NCI-H128 (cell line): ENCODE data around the gene CCDC88B.

Experiments
- DNase-seq: peaks from one replicate; lab custom pipeline; 2025; ENCODE audit not compliant: unreplicated experiment; lab: John Stamatoyannopoulos, UW

CCDC88B gene

DNA sequence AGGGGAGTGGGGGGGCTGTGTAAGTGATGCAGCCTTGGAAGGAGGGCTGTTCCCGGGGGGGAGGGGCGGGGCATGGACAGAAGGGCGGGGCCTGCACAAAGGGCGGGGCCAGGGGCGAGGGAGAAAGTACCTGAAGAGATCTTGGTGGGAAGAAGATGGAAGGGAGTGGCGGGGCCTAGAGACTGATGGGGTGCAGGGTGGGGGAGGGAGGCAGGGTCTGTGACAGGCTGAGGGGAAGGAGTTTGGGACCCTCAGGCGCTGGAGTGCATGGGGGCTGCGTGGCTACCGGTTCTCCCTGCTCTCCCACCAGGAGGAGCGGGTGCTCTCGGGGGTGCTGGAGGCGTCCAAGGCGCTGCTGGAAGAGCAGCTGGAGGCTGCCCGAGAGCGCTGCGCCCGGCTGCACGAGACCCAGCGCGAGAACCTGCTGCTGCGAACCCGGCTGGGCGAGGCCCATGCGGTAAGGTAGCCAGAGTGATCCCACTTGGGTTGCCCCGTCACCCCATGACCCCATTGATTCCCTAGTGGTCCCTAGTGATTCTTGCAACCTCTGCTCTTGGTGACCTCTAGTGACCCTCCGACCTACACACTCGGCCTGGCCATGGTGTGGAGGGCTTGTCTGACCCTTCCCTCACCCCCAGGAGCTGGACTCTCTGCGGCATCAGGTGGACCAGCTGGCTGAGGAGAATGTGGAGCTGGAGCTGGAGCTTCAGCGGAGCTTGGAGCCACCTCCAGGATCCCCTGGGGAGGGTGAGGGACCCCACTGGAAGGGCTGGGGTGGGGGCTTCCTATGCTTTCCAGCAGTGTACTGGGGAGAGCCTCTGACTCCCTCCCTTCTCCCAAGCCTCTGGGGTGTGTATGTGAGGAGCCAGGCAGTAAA lies 3.1 kb downstream of the CCDC88B start:
- no peak for DNase-seq

DNA sequence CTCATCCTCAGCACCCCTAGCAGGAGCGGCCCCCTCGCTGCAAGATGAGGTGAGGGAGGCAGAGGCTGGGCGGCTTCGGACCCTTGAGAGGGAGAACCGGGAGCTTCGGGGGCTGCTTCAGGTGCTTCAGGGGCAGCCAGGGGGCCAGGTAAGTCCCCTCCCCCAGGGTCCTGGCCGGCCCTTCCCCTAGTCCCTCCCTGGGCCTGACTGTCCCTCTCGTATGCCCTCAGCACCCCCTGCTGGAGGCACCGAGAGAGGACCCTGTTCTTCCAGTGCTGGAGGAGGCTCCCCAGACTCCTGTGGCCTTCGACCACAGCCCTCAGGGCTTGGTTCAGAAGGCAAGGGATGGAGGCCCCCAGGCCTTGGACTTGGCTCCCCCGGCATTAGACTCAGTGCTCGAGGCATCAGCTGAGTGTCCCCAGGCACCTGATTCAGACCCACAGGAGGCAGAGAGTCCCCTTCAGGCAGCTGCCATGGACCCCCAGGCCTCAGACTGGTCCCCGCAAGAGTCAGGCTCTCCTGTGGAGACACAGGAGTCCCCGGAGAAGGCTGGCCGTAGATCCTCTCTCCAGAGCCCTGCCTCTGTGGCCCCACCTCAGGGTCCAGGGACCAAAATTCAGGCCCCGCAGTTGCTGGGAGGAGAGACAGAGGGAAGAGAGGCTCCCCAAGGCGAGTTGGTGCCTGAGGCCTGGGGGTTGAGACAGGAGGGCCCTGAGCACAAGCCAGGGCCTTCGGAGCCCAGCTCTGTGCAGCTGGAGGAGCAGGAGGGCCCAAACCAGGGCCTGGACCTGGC lies 4.0 kb downstream of the CCDC88B start:
- DNase-seq: no peak

DNA sequence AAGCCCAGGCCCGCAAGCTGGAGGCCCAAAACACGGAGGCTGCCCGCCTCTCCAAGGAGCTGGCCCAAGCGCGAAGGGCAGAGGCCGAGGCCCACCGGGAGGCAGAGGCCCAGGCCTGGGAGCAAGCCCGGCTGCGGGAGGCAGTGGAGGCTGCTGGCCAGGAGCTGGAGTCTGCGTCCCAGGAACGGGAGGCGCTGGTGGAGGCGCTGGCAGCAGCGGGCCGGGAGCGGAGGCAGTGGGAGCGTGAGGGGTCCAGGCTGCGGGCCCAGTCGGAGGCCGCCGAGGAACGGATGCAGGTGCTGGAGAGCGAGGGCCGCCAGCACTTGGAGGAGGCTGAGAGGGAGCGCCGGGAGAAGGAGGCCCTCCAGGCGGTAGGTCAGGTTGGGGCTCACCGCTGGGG lies 4.8 kb downstream of the CCDC88B start:
- DNase-seq: no peak

DNA sequence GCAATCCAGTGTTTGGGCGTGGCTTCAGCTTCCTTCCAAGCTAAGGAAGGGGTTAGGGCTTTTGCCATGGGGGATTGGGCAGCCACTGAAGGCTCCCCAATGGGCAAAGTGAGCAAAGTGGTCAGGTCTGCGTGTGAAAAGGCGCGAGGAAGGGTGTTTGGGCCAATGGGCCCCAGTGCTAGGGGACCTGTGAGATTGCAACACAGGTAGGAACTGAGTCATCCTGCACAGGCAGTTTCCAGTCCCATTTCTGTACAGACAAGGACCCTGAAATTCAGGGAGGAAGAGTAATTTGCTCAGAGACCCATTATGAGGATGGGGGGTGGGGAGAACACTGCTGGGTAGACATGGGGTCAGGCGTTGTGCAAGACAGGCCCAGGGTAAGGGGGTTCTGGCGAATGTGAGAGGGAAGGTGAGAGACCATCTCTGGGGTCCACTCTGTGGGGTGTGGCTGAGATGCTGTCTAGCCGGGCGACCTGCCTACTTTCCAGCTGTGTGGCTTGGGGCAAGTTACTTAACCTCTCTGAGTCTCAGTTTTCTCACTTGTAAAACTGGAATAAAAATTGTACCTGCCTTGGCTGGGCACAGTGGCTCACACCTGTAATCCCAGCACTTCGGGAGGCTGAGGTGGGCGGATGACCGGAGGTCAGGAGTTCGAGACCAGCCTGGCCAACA lies 7.3 kb downstream of the CCDC88B start:
- no peak for DNase-seq

DNA sequence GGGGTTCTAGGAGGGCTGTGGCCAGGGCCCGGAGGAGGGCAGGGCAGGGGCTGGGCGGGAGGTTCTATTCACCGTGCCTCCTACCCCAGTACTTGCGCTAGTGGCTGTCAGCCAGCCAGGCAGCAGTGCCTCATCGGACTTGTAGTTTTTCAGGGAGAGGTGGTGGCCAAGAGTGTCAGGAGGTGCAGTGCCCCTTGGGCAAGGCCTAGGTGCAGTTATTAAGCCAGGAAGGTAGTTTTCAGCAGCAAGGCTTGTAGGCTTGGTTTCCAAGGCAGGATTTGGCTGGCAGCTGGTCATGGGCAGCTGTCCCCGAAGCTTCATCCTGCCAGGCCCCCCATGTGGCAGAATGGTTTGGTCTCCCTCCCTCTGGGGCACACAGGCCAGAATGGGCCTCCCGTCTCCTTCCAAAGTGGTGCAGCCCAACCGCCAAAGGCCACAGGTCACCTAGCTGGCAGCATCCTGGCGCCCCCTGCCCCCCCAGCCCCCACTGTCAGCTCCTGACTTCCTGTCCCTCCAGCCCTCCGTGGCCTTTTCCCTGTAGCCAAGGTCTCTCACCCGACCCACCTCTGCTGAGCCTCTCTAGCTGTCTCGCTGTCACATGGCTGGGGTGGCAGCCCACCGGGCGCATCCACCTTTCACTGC lies 8.5 kb downstream of the CCDC88B start:
- no peak for DNase-seq

DNA sequence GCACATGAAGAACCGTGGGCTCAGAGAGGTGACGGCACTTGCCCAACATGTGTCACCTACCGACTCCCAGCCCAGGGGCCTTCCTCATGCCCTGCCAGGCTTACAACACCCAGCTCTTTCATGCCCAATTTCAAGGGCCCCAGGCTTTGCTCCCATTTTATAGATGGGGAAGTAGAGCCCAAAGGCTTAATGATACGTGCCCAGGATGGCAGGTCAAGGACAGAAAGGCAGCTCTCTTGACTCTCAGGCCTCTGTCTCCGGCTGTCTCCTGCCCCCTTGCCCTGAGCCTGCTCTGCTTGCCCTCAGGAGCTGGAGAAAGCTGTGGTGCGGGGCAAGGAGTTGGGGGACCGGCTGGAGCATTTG lies 9.0 kb downstream of the CCDC88B start:
- DNase-seq: no peak

DNA sequence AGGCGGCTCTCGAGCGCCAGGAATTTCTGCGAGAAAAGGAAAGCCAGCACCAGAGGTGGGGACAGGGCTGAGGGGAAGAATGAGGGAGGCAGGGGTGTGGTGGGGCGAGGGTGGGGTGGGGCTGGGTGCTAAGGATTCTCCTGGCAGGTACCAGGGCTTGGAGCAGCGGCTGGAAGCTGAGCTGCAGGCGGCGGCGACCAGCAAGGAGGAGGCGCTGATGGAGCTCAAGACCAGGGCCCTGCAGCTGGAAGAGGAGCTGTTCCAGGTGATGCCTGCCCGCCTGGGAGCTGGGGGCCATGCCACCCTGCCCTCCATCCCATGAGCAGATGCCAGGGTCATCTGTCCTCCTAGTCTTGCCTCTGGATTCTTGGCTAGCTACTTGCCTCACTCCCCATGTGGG lies 9.4 kb downstream of the CCDC88B start:
- no peak for DNase-seq

DNA sequence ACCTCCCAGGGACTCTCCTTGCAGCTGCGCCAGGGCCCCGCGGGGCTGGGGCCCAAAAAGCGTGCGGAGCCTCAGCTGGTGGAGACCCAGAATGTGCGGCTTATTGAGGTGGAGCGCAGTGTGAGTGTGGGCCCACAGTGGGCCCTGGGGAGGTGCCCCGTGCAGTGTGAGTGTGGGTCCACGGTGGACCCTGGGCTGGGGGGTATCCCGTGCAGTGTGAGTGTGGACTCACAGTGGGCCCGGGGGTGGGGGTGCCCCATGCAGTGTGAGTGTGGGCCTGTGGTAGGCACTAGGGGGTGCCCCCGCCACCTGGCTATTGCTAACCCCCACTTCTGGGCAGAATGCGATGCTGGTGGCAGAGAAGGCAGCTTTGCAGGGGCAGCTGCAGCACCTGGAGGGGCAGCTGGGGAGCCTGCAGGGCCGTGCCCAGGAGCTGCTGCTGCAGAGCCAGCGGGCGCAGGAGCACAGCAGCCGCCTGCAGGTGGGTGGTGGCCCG lies 11.2 kb downstream of the CCDC88B start:
- DNase-seq: no peak

DNA sequence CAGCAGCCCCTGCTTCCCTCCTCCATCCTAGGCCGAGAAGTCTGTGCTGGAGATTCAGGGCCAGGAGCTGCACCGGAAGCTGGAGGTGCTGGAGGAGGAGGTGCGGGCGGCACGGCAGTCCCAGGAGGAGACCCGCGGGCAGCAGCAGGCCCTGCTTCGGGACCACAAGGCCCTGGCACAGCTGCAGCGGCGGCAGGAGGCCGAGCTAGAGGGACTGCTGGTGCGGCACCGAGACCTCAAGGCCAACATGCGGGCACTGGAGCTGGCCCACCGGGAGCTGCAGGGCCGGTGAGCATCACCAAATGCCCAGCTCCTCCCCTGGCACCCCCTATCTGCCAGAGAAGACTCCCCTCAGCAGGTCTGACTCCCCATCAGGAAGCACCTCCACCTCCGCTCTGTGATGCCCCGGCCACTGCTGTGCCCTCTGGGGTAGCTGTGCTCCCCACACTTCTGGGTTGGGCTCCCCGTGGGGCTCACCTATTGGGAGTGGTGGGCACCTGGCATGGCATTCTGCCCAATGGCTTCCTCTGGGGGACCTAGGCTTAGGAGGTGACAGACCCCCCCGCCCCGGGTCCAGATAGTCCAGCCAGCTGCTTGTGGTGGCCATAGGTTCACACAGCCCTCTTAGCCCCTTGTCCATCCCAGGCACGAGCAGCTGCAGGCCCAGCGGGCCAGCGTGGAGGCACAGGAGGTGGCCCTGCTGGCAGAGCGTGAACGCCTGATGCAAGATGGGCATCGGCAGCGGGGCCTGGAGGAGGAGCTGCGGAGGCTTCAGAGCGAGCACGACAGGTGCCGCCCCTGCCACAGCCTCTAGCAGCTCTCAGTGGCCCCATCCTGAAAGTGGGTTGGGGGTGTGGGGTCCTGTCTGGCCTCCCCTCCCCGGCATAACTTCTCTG lies 12.3 kb downstream of the CCDC88B start:
- DNase-seq: no peak

DNA sequence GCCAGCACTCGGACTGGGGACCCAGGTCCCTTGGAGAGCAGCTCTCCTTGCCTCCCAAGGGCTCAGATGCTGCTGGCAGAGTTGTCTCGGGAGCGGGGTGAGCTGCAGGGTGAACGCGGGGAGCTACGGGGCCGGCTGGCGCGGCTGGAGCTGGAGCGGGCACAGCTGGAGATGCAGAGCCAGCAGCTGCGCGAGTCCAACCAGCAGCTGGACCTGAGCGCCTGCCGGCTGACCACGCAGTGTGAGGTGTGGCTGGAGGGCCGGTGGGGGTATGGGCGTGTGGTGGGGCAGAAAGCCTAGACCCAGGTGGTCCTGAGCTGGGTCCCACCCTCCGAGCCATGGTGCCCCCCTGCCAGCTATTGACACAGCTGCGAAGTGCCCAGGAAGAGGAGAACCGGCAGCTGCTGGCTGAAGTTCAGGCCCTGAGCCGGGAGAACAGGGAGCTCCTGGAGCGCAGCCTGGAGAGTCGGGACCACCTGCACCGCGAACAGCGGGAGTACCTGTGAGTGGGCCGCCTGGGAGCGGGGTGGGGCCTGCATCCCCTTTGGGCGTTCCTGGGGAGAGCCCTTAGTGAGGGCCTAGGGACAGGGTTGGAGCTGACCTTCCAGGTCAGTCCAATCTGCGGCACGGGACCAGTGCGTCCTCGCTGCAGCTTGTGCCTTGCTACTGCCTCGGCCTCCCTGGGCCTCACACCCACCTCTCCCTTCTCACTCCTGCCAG lies 13.2 kb downstream of the CCDC88B start:
- DNase-seq: no peak

DNA sequence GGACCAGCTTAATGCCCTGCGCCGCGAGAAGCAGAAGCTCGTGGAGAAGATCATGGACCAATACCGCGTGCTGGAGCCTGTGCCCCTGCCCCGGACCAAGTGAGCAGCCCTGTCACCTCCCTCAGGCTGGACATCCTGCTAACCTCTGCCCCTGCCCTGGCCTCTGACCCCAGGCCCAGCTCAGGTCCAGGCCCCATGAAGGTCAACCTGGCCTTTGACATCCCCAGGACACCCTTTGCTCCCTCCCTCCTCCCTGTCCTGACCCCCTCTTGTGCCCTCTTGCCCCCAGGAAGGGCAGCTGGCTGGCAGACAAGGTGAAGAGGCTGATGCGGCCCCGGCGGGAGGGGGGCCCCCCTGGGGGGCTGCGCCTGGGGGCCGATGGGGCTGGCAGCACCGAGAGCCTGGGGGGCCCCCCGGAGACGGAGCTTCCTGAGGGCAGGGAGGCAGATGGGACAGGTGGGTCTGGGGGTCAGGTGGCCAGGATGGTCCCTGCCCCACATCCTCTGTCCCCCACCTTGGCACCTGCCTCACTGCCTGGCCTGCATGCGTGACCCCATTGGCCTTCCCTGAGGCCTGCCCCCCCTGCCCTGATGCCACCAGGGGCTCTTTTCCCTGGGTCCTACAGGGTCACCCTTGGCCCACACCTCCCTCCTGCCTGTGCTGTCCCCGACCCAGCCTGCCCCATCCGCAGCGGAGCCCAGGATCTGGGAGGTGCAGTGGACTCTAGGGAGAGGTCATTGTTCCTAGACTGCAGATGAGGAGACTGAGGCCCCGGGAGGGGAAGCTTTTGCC lies 13.9 kb downstream of the CCDC88B start:
- DNase-seq: no peak

DNA sequence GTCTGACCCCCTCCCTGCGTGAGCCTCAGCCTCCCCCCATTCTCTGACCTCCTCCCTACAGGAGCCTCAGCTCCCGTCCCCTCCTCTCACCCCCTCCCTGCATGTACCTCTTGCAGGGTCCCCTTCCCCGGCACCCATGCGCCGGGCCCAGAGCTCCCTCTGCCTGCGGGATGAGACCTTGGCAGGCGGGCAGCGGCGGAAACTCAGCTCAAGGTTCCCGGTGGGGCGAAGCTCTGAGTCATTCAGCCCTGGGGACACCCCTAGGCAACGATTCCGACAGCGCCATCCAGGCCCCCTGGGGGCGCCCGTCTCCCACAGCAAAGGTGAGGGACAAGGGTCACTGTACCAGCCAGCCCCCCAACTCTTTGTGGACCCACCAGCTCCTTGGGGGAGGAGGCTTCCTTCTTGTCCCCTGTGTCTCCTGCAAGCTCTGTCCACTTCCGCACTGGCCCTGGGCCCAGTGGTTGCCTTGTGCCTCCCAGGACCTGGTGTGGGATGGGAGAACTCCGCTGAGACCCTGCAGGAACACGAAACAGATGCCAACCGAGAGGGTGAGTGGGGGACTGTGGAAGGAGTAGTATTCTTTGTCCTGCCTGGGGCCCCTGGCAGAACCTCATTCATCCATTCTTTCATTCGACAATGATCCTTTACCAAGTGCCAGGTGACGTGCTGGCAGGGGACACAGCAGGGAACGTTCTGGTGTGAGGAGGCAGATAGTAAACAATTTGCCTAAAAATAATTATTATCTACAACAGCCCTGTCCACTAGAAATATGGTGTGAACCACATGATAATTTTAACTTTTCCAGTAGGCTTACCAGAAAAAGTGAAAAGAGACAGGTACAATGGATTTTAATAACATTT lies 15.3 kb downstream of the CCDC88B start:
- peak; percentile 44 for DNase-seq

DNA sequence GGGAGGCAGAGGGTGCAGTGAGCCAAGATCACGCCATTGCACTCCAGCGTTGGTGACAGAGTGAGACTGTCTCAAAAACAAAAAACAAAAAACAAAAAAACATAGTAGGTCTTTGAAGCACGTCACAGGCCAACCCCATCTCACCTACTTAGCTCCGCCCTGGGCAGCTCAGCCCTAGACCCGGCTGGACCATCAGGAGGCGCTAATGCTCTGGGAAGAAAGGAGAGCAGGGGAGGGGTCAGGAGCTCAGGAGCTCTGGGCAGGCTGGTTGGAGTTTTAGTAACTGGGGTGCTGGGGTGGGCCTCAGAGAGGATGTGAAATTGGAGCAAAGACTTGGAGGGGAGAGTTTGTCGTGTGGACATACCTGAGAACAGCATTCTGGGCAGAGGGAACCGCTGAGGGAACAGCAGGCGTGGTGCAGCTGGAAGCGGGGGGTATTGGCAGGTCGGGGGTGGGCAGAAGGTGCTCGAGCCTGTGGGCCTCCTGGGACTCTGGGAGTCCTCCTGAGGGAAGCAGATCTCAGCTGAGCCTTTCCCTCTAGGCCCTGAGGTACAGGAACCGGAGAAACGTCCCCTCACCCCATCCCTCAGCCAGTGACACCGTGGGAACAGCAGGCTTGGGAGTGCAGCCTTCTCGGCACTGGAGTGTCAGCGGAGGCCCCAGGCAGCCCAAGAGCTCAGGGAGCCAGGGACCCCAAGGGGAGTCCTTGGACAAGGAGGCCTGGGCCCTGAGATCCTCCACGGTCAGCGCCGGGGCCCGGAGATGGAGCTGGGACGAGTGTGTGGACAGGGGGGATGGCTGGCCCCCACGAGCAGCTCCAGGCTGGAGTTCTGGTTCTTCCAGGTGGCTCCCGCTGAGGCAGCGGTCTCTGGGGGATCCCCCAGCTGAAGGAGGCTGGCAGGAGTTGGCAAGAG lies 16.8 kb downstream of the CCDC88B start:
- no peak for DNase-seq

DNA sequence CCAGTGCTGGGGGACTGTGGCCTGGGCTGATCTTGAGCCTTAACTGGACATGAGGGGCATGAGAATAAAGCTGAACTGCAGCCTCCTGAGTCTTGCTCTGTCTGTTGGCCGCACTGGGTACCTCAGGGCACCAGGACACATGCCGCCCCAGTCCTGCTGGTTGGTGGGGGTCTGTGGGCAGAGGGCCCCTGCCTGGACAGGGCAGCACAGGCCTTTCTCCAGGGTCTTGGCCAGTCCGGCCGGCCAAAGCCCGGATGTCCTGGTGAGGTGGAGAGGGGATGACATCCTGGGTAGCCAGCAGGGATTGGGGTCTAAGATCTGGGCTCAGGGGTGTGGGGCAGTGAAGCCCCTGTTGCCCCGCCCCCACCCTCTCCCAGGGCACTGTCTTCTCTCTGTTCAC lies 17.4 kb downstream of the CCDC88B start:
- no peak for DNase-seq

DNA sequence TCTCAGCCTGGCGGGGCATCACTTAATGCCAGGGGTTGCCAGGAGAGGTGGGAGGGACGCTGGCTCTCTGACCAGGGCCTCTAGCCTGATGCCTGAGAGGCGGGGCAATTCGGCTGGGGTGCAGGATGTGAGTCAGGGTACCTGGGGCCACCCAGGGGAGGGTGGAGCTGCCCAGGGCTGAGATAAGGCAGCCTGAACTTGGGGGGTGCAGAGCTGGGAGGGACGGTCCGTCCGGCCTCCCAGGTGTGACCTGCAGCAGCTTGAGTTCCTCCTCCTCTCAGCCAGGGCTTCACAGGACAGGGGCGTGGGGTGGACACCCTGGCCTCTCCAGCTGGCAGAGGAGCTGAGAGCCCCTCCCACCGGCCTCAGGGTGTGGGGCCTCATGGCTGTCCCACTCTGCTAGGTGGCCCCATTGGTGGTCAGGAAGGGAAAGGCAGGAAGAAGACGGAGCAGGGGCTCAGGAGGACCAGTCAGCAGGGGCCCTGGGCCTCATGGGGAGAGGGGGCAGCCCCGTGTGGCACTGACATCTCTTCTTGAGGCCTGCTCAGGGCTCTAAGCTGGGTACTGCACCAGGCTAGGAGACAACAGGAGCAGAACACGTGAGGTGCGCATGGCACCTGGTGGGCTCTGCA lies 18.0 kb downstream of the CCDC88B start:
- no peak for DNase-seq

DNA sequence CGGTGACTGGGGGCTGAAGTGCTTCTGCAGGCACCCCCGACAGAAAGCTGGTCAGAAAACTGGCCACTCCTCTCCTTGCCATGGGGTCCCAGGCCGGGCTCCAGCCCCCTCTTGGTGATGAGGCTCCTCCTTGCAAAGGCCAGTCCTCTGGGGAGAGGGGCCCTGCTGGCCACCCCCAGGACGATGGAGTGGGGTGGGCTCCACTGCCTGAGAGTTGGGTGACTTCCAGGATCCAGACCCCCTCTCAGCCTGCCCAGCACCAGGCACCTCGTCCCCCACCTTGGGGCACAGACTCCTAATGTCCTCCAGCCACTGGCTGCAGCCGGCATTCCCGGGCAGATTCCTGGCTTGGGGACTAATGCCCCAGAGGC lies 18.5 kb downstream of the CCDC88B start:
- no peak for DNase-seq
